GM21737 (cell line): ENCODE measurements around the gene SPRR2A.
"Not testable (repeated sequence)": the region's sequence is repeated elsewhere in the genome, so short reads cannot be mapped to it uniquely, and the experiment has no call there.

ENCODE experiments used
- ATAC-seq: cut with Tn5 transposase; IDR thresholded peaks from one replicate; pipeline ENCODE4 v1.9.1; 2021; ENCODE audit warnings: mild to moderate bottlenecking, moderate library complexity; ENCODE audit not compliant: unreplicated experiment

SPRR2A gene

GRCh38 chr1:153057375-153057774, at the start of gene SPRR2A:
TSS of gene SPRR2A (minus strand) at chr1:153057512. CDS start at chr1:153056735, 777 bp downstream.
- ATAC-seq, result no peak

GRCh38 chr1:153100245-153100644, 42.9 kb upstream of the SPRR2A start:
- no peak for ATAC-seq

- no peak for ATAC-seq
These were observed 42.2 kb upstream of the SPRR2A start for GRCh38 chr1:153099461-153100045.

GRCh38 chr1:153095764-153096163, 38.5 kb upstream of the SPRR2A start:
- no peak for ATAC-seq

- no peak for ATAC-seq
These were observed 37.1 kb upstream of the SPRR2A start, which contains the start of gene SPRR2E for GRCh38 chr1:153094426-153094825. TSS of gene SPRR2E (minus strand) at chr1:153094526. CDS start at chr1:153093751, 775 bp downstream.

- ATAC-seq, result no peak
These were observed 30.3 kb upstream of the SPRR2A start for GRCh38 chr1:153087652-153088051.

- no peak for ATAC-seq
These were observed 24.4 kb upstream of the SPRR2A start for GRCh38 chr1:153081736-153082135.

- no peak for ATAC-seq
These were observed 15.8 kb upstream of the SPRR2A start for GRCh38 chr1:153072806-153073726.

GRCh38 chr1:153071511-153071910, 14.2 kb upstream of the SPRR2A start, which contains the start of gene SPRR2B:
TSS of gene SPRR2B (minus strand) at chr1:153071611. CDS start at chr1:153070839, 772 bp downstream.
- ATAC-seq, result no peak

- no peak for ATAC-seq
These were observed 12.9 kb upstream of the SPRR2A start for GRCh38 chr1:153070243-153070642.

GRCh38 chr1:153058826-153059784, 1.8 kb upstream of the SPRR2A start:
- no peak for ATAC-seq

GRCh38 chr1:153058154-153058553, 842 bp upstream of the SPRR2A start:
- no peak for ATAC-seq

- not testable (repeated sequence) for ATAC-seq
These were observed 1.2 kb downstream of the SPRR2A start for GRCh38 chr1:153056111-153056510.

- ATAC-seq, result no peak
These were observed 8.1 kb downstream of the SPRR2A start for GRCh38 chr1:153049211-153049610.

GRCh38 chr1:153040950-153041631, 16.2 kb downstream of the SPRR2A start, which contains the start of gene SPRR2D:
TSS of gene SPRR2D (minus strand) at chr1:153041120. CDS start at chr1:153040346, 774 bp downstream.
- no peak for ATAC-seq

GRCh38 chr1:153035211-153035610, 22.1 kb downstream of the SPRR2A start:
- no peak for ATAC-seq

GRCh38 chr1:153032677-153033308, 24.5 kb downstream of the SPRR2A start:
- ATAC-seq, result no peak

GRCh38 chr1:153032073-153032472, 25.2 kb downstream of the SPRR2A start:
- no peak for ATAC-seq

- no peak for ATAC-seq
These were observed 26.4 kb downstream of the SPRR2A start, which contains the start of gene SPRR1B for GRCh38 chr1:153030895-153031294. TSS of gene SPRR1B (plus strand) at chr1:153031203. CDS start at chr1:153032346, 1,143 bp downstream.
